GM23248 (cell line): ENCODE data around the gene RFESD. TPM values are rescaled to one million over a fixed set of nuclear protein-coding genes. Genes with fewer than 3 reads are reported as not detected.

Source experiments
- DNase-seq: peaks from one replicate; pipeline ENCODE4 v3.0.0-alpha.2; 2015
- H2AFZ ChIP-seq: fragments of 200-600 bp; sonication (generic); 2 replicates; pipeline ENCODE4 v1.6.1; 2016; ENCODE audit warnings: antibody characterized with exemption
- H3F3A ChIP-seq: fragments of 200-600 bp; sonication (generic); 2 replicates; pipeline ENCODE4 v1.6.1; 2016; ENCODE audit warnings: mild to moderate bottlenecking, antibody characterized with exemption, mixed run types; ENCODE audit not compliant: insufficient read depth
- H3K27ac ChIP-seq: fragments of 200-600 bp; sonication (generic); 2 replicates; pipeline ENCODE4 v1.5.1; 2016; ENCODE audit warnings: mild to moderate bottlenecking
- H3K27me3 ChIP-seq: fragments of 200-600 bp; sonication (generic); replicated peaks from 2 replicates; pipeline ENCODE4 v1.6.1; 2016; ENCODE audit warnings: mild to moderate bottlenecking; ENCODE audit not compliant: insufficient read depth
- H3K36me3 ChIP-seq: fragments of 200-600 bp; sonication (generic); 2 replicates; pipeline ENCODE4 v1.6.1; 2016; ENCODE audit warnings: low read depth, mild to moderate bottlenecking
- H3K4me1 ChIP-seq: fragments of 200-600 bp; sonication (generic); 2 replicates; pipeline ENCODE4 v1.6.1; 2016; ENCODE audit warnings: mild to moderate bottlenecking; ENCODE audit not compliant: insufficient read depth
- H3K4me2 ChIP-seq: fragments of 200-600 bp; sonication (generic); one replicate; pipeline ENCODE4 v1.6.1; 2016; ENCODE audit warnings: mild to moderate bottlenecking; ENCODE audit not compliant: unreplicated experiment
- H3K4me3 ChIP-seq: fragments of 200-600 bp; sonication (generic); 2 replicates; pipeline ENCODE4 v1.5.1; 2016; ENCODE audit warnings: mild to moderate bottlenecking
- H3K79me2 ChIP-seq: fragments of 200-600 bp; sonication (generic); 2 replicates; pipeline ENCODE4 v1.6.1; 2016; ENCODE audit warnings: mild to moderate bottlenecking; ENCODE audit not compliant: insufficient read depth
- H3K9ac ChIP-seq: fragments of 200-600 bp; sonication (generic); 2 replicates; pipeline ENCODE4 v1.6.1; 2016; ENCODE audit warnings: mild to moderate bottlenecking
- H3K9me2 ChIP-seq: fragments of 200-600 bp; sonication (generic); 2 replicates; pipeline ENCODE4 v1.6.1; 2016; ENCODE audit warnings: mixed run types, mild to moderate bottlenecking, moderate library complexity; ENCODE audit not compliant: insufficient read depth
- H3K9me3 ChIP-seq: fragments of 200-600 bp; sonication (generic); one replicate; pipeline ENCODE4 v1.6.1; 2017; ENCODE audit warnings: low read depth
- H4K20me1 ChIP-seq: fragments of 200-600 bp; sonication (generic); 2 replicates; pipeline ENCODE4 v1.6.0; 2016; ENCODE audit not compliant: insufficient read depth
- EZH2 ChIP-seq: fragments of 200-600 bp; sonication (generic); IDR thresholded peaks from 2 replicates; pipeline ENCODE4 v1.6.1; 2018; ENCODE audit warnings: antibody characterized with exemption, mild to moderate bottlenecking; ENCODE audit not compliant: insufficient read depth, poor library complexity, severe bottlenecking
- EZH2phosphoT487 ChIP-seq: fragments of 200-600 bp; sonication (generic); IDR thresholded peaks from 2 replicates; pipeline ENCODE4 v1.6.1; 2018; ENCODE audit warnings: antibody characterized with exemption, moderate library complexity, mild to moderate bottlenecking, low read depth; ENCODE audit not compliant: insufficient read depth
- WGBS, 2 experiments: methylation state at CpG; one replicate each; pipeline ENCODE4 v1.1.6; 2015 to 2017; ENCODE audit warnings: low lambda C conversion rate in 2 of 2, low coverage in 1 of 2; ENCODE audit errors: missing lambda C conversion rate in 2 of 2; 5-methylcytosine and 5-hydroxymethylcytosine counted together
- in situ Hi-C: fragments of 300-500 bp; cut with MboI; formaldehyde crosslinking; loops from 2 replicates; pipeline ENCODE4 v1.15.0; 2020
- polyA plus RNA-seq: library from polyadenylated mRNA; unstranded; fragments of >200 nt; fragmentation: Nextera tagmentation; extraction: Ambion mirVana; gene quantifications from 2 replicates; pipeline ENCODE4 v1.2.1, GENCODE V29; 2016
- total RNA-seq: library from RNA; depleted of rRNA; stranded (reverse); fragments of >200 nt; shearing (Covaris generic); gene quantifications from 2 replicates; pipeline ENCODE4 v1.2.3, GENCODE V29; 2014

RFESD gene
- total and polyA plus RNA-seq, 2 experiments from 2014 or later: 1.2 to 6.6 TPM

DNA sequence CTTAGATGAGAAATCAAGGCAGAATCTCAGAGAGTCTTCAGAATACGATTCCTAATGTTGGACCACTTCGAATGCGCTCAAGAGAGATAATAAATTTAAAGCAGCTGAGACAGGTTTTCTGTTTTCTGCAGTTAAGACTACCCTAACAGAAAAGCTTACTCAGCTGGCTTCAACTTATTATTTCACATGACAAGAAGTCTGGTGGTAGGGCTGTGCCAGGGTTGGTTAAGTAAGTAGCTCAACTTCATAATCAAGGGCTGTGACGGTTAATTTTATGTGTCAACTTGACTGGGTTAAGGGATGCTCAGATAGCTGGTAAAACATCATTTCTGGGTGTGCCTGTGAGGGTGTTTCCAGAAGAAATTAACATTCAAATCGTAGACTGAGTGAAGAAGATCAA is 22.9 kb upstream of the RFESD start:
- peaks cover 8% of the 10 kb centered on the region for H3F3A ChIP-seq
- H3K4me2 ChIP-seq: no peak overlapping the region
- DNase-seq: no peak
- peaks cover 3% of the 10 kb centered on the region for H3K4me1 ChIP-seq
- H3K9me2 ChIP-seq: no peaks in the 10 kb centered on the region
- H3K36me3 ChIP-seq: no peaks in the 10 kb centered on the region
- no peaks in the 10 kb centered on the region for H3K27me3 ChIP-seq
- H3K9ac ChIP-seq: no peak overlapping the region
- H3K9me3 ChIP-seq: no peaks in the 10 kb centered on the region
- in situ Hi-C loops: no loop called here
- 91 to 96% methylated on average over 5 of the region's 5 CpGs for WGBS, 2 experiments
- H3K27ac ChIP-seq: no peak overlapping the region
- H3K4me3 ChIP-seq: no peak overlapping the region
- no peaks in the 10 kb centered on the region for H3K79me2 ChIP-seq
- H2AFZ ChIP-seq: no peak overlapping the region
- TF ChIP-seq EZH2: no peak
- TF ChIP-seq EZH2phosphoT487: no peak
- no peaks in the 10 kb centered on the region for H4K20me1 ChIP-seq

DNA sequence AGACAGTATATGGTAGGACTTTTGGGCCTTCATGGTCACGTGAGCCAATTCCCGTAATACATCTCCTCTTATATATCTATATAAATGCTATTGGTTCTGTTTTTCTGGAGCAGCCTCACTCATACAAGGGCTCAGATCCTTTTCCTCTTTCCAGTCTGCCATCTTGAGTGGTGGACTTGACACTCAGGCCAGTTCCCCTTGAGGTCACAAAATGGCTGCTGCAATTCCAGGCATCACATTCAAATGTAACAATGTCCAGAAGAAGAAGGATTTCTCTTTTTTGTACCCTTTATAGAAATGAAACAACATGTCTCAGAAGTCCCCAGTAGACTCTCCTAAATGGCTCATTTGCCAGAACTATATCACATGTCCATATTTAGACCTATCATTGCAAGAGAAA is 22.2 kb upstream of the RFESD start:
- Histone ChIP-seq H3K27ac (no peak overlapping the region), H4K20me1 (no peaks in the 10 kb centered on the region), H3K4me3 (no peak overlapping the region), H3K36me3 (no peaks in the 10 kb centered on the region), H3K4me2 (no peak overlapping the region), H3K79me2 (no peaks in the 10 kb centered on the region), H3K9me3 (no peaks in the 10 kb centered on the region), H3F3A (peaks cover 3% of the 10 kb centered on the region), H2AFZ (no peak overlapping the region), H3K9ac (no peak overlapping the region), H3K9me2 (no peaks in the 10 kb centered on the region), H3K4me1 (no peaks in the 10 kb centered on the region; the same call in 1 of the 2 replicates), H3K27me3 (no peaks in the 10 kb centered on the region)
- no peak for TF ChIP-seq EZH2
- TF ChIP-seq EZH2phosphoT487: no peak
- 88 to 94% methylated on average over 2 of the region's 2 CpGs for WGBS, 2 experiments
- DNase-seq: no peak
- in situ Hi-C loops: no loop called here

DNA sequence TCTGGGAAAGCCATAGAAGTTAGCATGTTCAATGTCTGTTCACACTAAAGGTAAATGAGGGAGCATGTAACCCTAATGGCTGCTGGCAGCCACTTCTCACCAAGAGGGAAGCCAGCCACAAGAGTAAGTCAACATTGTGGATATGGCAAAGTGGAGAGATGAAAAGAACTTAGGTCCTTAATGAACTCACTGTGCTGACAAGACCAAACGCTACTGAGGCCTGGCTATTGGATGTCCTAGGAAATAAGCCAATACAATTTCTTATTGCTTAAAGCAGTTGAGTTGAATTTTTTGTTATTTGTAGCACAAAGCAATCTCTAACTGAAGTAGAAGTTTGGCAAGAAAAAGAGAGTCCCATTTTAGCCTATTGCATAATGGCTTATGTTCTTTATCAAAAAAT is 19.9 kb upstream of the RFESD start:
- 28 to 38% methylated on average over 1 of the region's 1 CpG for WGBS, 2 experiments
- H3K9me3 ChIP-seq: no peaks in the 10 kb centered on the region
- TF ChIP-seq EZH2phosphoT487 (no peak), EZH2 (no peak)
- no peaks in the 10 kb centered on the region for H3K36me3 ChIP-seq
- no peak overlapping the region for H3K27ac ChIP-seq
- no peaks in the 10 kb centered on the region for H3K79me2 ChIP-seq
- in situ Hi-C loops: no loop called here
- H3K9ac ChIP-seq: no peak overlapping the region
- H3K4me2 ChIP-seq: no peak overlapping the region
- no peaks in the 10 kb centered on the region for H3K9me2 ChIP-seq
- H3K4me3 ChIP-seq: no peak overlapping the region
- H2AFZ ChIP-seq: no peak overlapping the region
- H3F3A ChIP-seq: peaks cover 4% of the 10 kb centered on the region; the same call in 1 of the 2 replicates
- H3K4me1 ChIP-seq: peaks cover 8% of the 10 kb centered on the region
- no peaks in the 10 kb centered on the region for H4K20me1 ChIP-seq
- DNase-seq: no peak
- H3K27me3 ChIP-seq: no peaks in the 10 kb centered on the region

DNA sequence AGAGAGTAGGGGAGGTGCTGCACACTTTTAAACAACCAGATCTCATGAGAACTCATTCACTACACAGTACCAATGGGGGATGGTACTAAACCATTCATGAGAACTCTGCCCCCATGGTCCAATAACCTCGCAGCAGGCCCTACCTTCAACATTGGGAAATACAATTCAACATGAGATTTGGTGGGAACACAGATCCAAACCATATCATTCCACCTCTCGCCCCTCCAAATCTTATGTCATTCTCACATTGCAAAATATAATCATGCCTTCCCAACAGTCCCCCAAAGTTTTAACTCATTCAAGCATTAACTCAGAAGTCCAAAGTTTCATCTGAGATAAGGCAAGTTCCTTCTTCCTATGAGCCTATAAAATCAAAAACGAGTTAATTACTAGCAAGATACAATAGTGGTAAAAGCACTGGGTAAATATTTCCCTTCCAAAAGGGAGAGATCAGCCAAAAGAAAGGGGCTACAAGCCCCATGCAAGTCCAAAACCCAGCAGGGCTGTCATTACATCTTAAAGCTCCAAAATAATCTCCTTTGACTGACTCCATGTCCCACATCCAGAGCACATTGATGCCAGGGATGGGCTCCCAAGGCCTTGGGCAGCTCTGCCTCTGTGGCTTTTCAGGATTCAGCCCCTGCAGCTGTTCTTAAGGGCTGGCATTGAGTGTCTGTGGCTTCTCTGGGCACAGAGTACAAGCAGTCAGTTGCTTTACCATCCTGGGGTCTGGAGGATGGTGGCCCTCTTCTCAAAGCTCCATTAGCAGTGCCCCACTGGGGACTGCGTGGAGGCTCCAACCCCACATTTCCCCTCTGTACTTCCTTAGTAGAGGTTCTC is 18.4 kb upstream of the RFESD start:
- no peak overlapping the region for H3K9ac ChIP-seq
- DNase-seq: no peak
- WGBS, 2 experiments: 55 to 61% methylated on average over 4 of the region's 4 CpGs
- no peaks in the 10 kb centered on the region for H3K9me2 ChIP-seq
- peaks cover 6% of the 10 kb centered on the region; the same call in 1 of the 2 replicates for H3F3A ChIP-seq
- in situ Hi-C loops: no loop called here
- H3K4me3 ChIP-seq: no peak overlapping the region
- H3K27me3 ChIP-seq: no peaks in the 10 kb centered on the region
- no peaks in the 10 kb centered on the region for H4K20me1 ChIP-seq
- H3K4me2 ChIP-seq: no peak overlapping the region
- no peaks in the 10 kb centered on the region for H3K36me3 ChIP-seq
- H3K27ac ChIP-seq: no peak overlapping the region
- TF ChIP-seq EZH2 (no peak), EZH2phosphoT487 (no peak)
- H3K79me2 ChIP-seq: no peaks in the 10 kb centered on the region
- H3K4me1 ChIP-seq: peaks cover 16% of the 10 kb centered on the region
- H3K9me3 ChIP-seq: no peaks in the 10 kb centered on the region
- no peak overlapping the region for H2AFZ ChIP-seq
